Stimulated activated effector memory CD8-positive, alpha-beta T cell treated with anti-CD3 and anti-CD28 coated beads, Interleukin-12 subunit alpha, Interleukin-12 subunit beta, amount 100 ng/mL, for 72 hours (primary cell): ENCODE measurements around the gene SCAMP3.

Source experiments
- ATAC-seq: fragments of 150-1000 bp; cut with Tn5 transposase; 2 replicates; pipeline ENCODE4 v1.10.0; 2021
- DNase-seq, 2 donors: peaks; one replicate each; pipeline ENCODE4 v3.0.0; 2021 to 2022; ENCODE audit warnings: low spot score in 2 of 2
- H3K27ac Mint-ChIP-seq: one replicate; pipeline ENCODE4 v1.8.0; 2022; ENCODE audit warnings: mild to moderate bottlenecking, mixed read lengths
- H3K36me3 Mint-ChIP-seq: one replicate; pipeline ENCODE4 v1.8.0; 2022; ENCODE audit warnings: mild to moderate bottlenecking, mixed read lengths
- H3K4me1 Mint-ChIP-seq: one replicate; pipeline ENCODE4 v1.8.0; 2022; ENCODE audit warnings: mixed read lengths
- H3K4me3 Mint-ChIP-seq: one replicate; pipeline ENCODE4 v1.8.0; 2022; ENCODE audit warnings: mild to moderate bottlenecking, mixed read lengths
- H3K9me3 Mint-ChIP-seq: one replicate; pipeline ENCODE4 v1.8.0; 2022; ENCODE audit warnings: mixed read lengths

The SCAMP3 gene

GRCh38 chr1:155261852-155262673 is at the start of gene SCAMP3:
SCAMP3 (minus strand) TSS chr1:155262360; CDS start chr1:155262151, 209 bp downstream.
- ATAC-seq: peak; percentile 96
- DNase-seq: peak; percentile 65 to 94
- Mint-ChIP-seq H3K27ac (peak within 1 kb of the TSS; percentile 97), H3K9me3 (no peaks in the 10 kb centered on the region), H3K36me3 (peaks cover 100% of the 10 kb centered on the region), H3K4me1 (peaks cover 43% of the 10 kb centered on the region), H3K4me3 (peak within 1 kb of the TSS; percentile 99)

GRCh38 chr1:155309423-155310021 is 47.4 kb upstream of the SCAMP3 start:
- peaks cover 34% of the 10 kb centered on the region for H3K4me1 Mint-ChIP-seq

DNA sequence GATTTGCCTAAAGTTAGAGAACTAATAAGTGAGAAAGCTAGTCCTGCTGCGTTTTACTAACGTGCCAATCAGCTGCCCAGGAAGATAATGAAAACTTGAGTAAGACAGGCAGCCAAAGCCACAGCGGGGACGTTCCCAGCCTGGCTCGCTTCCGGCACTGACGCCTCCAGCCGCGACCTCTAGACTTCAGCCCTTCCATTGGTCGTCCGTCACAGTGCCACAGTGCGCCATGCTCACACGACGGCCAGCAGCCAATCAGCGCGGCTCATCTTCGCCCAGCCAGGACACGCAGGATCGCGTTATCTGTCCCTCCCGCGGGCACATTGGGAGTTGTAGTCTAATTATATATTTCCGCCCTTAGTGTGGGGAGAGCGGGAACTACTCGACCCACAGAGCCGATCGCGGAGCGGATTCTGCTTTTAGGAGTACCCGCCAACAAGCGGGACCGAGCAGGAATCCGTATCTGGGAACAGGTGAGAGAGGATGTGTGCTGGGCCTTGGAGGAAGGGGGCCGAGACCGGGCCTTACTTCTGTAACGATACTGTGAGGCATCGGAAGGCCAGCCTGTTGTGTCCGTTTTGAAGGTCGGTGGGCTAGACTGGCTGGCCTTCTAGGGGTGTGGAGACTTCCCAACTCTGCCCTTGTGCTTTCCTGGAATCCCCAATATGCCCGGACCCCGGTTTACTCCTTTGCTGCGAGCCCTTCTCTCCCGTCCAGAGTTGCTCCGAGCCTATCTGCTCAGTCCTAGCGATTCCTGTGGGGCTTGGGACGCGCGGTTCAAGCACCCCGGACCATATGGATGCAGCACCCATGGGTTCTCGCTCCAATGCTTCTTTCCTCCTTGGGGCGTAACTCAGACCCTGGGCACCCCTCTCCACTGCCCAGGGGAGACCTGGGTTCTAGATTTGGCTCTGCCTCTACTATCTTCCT is 46.6 kb upstream of the SCAMP3 start, which contains the start of gene FDPS:
TSS of gene FDPS (plus strand) at position 374 of the 930 bp plus-strand sequence. CDS start 924 bp downstream, outside the sequence.
- Mint-ChIP-seq H3K4me3 (peak within 1 kb of the TSS; percentile 96), H3K27ac (peak within 1 kb of the TSS; percentile 97), H3K9me3 (no peaks in the 10 kb centered on the region), H3K4me1 (peaks cover 34% of the 10 kb centered on the region), H3K36me3 (peaks cover 58% of the 10 kb centered on the region)
- DNase-seq (peak; percentile 81 to 96), ATAC-seq (peak; percentile 99)

More at GRCh38 chr1:155309423-155310021, 47.4 kb upstream of the SCAMP3 start:
- ATAC-seq (no peak), DNase-seq (no peak)
- H3K27ac Mint-ChIP-seq: peak overlapping the region; percentile 97
- H3K9me3 Mint-ChIP-seq: no peaks in the 10 kb centered on the region
- H3K4me3 Mint-ChIP-seq: peak overlapping the region; percentile 96
- peaks cover 66% of the 10 kb centered on the region for H3K36me3 Mint-ChIP-seq

GRCh38 chr1:155307247-155307740 is 45.1 kb upstream of the SCAMP3 start:
- ATAC-seq (no peak), DNase-seq (no peak)
- Mint-ChIP-seq H3K27ac (no peak overlapping the region), H3K36me3 (peaks cover 44% of the 10 kb centered on the region), H3K4me1 (peaks cover 25% of the 10 kb centered on the region), H3K9me3 (no peaks in the 10 kb centered on the region), H3K4me3 (peak overlapping the region; percentile 96)

DNA sequence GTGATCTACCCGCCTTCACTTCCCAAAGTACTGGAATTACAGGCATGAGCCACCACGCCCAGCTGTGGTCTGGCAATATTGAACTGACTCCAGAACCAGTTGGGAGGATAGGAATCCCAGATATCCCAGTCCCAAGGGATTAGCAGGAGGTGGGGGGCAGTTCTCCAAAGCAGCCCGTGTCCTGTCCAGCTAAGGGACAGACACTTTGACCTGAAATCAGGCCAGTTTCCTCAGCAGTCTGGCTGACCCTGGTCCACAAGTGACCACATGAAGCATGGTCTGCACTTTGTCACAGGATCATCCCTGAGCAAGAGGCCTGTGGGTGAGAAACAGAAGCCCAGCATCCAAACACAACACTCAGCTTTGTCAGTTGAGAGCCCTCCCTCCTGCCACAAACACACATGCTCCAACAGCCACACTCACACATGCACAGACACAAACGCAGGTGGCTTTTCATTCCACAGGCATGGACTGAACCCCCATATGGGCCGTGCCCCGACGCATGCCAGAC is 43.8 kb upstream of the SCAMP3 start:
- Mint-ChIP-seq H3K36me3 (peaks cover 30% of the 10 kb centered on the region), H3K4me3 (no peak overlapping the region), H3K4me1 (peaks cover 11% of the 10 kb centered on the region), H3K9me3 (no peaks in the 10 kb centered on the region), H3K27ac (peak overlapping the region; percentile 35)
- ATAC-seq: no peak
- no peak for DNase-seq

- no peak overlapping the region for H3K4me3 Mint-ChIP-seq
Measured at GRCh38 chr1:155304558-155305063, 42.5 kb upstream of the SCAMP3 start.

GRCh38 chr1:155301342-155301841 is 39.2 kb upstream of the SCAMP3 start, which contains the start of gene PKLR:
PKLR (minus strand) TSS chr1:155301438; CDS start chr1:155301395, 43 bp downstream.
- H3K4me1 Mint-ChIP-seq: no peaks in the 10 kb centered on the region
- ATAC-seq (no peak), DNase-seq (no peak)
- no peak within 1 kb of the TSS for H3K4me3 Mint-ChIP-seq
- no peaks in the 10 kb centered on the region for H3K36me3 Mint-ChIP-seq
- no peaks in the 10 kb centered on the region for H3K9me3 Mint-ChIP-seq
- H3K27ac Mint-ChIP-seq: no peak within 1 kb of the TSS

More at GRCh38 chr1:155304558-155305063, 42.5 kb upstream of the SCAMP3 start:
- ATAC-seq (no peak), DNase-seq (no peak)
- Mint-ChIP-seq H3K4me1 (peaks cover 3% of the 10 kb centered on the region), H3K27ac (peak overlapping the region; percentile 70), H3K9me3 (no peaks in the 10 kb centered on the region), H3K36me3 (peaks cover 17% of the 10 kb centered on the region)

DNA sequence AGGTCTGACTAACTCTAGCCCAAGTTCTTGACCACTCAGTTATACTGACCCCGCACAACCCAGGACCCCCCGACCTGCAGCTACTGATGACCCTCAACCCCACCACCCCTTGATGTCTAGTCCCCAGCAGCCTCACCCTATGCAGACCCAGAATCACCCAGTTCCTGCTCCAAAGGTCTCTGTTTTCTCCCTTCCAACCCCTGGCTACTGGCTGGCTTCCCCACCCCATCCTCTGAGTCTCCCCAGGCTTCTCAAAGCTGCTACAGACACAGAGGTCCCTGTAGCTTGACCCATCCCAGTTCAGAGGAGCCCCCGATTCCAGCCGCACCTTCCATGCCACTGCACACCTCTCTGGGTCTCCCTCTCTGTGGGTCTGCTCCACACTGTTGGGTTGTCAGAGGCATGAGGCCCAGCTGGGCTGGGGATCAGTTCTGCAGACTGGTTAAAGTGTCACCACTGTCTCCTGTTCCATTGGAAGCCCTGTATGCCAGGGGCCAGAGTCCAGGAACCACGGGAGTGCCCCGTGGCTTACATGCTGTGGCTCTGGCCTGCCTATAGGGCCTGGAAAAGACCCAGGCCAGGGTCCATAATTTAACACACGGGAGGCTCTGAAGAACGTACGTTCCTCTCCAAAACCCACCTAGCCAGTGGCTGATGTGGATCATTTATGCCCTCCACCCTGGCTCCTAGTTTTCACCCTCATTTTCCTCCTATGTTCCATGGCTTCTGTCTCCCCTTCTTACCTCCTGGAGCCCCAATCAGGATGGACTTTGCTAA is 38.6 kb upstream of the SCAMP3 start:
- no peaks in the 10 kb centered on the region for H3K36me3 Mint-ChIP-seq

GRCh38 chr1:155300024-155300423 is 37.9 kb upstream of the SCAMP3 start:
- Mint-ChIP-seq H3K4me1 (peaks cover under 1% of the 10 kb centered on the region), H3K9me3 (no peaks in the 10 kb centered on the region), H3K4me3 (no peak overlapping the region), H3K36me3 (no peaks in the 10 kb centered on the region), H3K27ac (no peak overlapping the region)
- ATAC-seq (no peak), DNase-seq (no peak)

More for the DNA sequence above, 38.6 kb upstream of the SCAMP3 start:
- Mint-ChIP-seq H3K27ac (no peak overlapping the region), H3K9me3 (no peaks in the 10 kb centered on the region), H3K4me1 (no peaks in the 10 kb centered on the region), H3K4me3 (no peak overlapping the region)
- no peak for ATAC-seq
- no peak for DNase-seq

DNA sequence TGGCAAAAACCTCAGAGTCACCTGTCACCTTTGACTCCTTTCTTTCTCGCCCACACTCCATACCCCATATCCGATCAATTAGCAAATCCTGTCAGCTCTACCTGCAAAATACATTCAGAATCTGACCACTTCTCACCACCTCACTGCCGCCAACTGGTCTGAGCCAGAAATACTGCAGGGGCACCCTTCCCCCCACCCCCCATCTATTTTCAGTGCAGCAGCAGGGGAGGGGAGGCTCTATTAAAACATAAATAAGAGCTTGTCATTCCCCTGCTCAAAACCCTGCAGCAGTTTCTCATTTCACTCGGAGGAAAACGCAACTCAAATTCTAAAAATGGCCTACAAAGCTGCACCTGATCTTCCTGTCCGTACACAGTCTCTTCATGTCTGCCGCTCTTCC is 35.2 kb upstream of the SCAMP3 start:
- no peak overlapping the region for H3K27ac Mint-ChIP-seq
- H3K36me3 Mint-ChIP-seq: no peaks in the 10 kb centered on the region

DNA sequence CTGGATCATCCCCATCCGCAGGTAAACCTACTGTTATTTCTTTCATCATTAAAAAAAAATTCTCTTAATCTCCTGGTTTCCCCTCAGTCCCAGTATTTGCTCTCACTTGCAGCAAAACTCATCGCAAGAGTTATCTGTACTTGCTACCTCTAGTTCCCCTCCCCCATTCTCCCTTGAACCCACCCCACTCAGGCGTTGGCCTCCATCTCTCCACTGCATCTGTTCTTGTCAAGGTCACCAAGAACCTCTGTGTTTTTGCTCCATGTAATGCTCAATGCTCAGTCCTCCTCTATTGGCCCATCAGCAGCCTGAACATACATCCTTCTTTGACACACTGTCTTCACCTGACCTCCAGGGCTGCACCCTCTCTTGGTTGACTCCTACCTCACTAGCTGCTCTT is 34.5 kb upstream of the SCAMP3 start:
- ATAC-seq (no peak), DNase-seq (no peak)
- no peak overlapping the region for H3K4me3 Mint-ChIP-seq

More for the DNA sequence above, 35.2 kb upstream of the SCAMP3 start:
- ATAC-seq: no peak
- Mint-ChIP-seq H3K9me3 (no peaks in the 10 kb centered on the region), H3K4me3 (no peak overlapping the region), H3K4me1 (peaks cover 6% of the 10 kb centered on the region)
- DNase-seq: no peak

DNA sequence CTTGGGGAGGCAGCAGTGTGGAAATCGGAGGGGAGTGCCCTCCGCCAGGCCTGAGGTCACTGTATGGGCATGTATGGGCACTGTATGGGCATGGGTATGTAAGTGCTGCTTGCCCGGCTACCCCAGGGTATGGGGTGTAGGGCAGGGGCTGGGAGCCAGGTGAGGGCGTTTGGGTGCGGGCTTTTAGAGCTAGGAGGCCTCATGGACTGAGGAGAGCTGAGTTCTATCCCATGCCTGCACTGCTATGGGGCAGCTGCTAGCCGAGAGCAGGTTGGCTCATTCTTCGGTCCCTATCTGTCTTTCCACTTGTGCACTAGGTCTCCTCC is 33.7 kb upstream of the SCAMP3 start:
- Mint-ChIP-seq H3K9me3 (no peaks in the 10 kb centered on the region), H3K27ac (no peak overlapping the region), H3K4me3 (no peak overlapping the region), H3K36me3 (no peaks in the 10 kb centered on the region), H3K4me1 (peaks cover 6% of the 10 kb centered on the region)
- DNase-seq (no peak), ATAC-seq (peak; percentile 19)

More for the DNA sequence above, 34.5 kb upstream of the SCAMP3 start:
- Mint-ChIP-seq H3K36me3 (no peaks in the 10 kb centered on the region), H3K9me3 (no peaks in the 10 kb centered on the region), H3K4me1 (peaks cover 6% of the 10 kb centered on the region), H3K27ac (no peak overlapping the region)

DNA sequence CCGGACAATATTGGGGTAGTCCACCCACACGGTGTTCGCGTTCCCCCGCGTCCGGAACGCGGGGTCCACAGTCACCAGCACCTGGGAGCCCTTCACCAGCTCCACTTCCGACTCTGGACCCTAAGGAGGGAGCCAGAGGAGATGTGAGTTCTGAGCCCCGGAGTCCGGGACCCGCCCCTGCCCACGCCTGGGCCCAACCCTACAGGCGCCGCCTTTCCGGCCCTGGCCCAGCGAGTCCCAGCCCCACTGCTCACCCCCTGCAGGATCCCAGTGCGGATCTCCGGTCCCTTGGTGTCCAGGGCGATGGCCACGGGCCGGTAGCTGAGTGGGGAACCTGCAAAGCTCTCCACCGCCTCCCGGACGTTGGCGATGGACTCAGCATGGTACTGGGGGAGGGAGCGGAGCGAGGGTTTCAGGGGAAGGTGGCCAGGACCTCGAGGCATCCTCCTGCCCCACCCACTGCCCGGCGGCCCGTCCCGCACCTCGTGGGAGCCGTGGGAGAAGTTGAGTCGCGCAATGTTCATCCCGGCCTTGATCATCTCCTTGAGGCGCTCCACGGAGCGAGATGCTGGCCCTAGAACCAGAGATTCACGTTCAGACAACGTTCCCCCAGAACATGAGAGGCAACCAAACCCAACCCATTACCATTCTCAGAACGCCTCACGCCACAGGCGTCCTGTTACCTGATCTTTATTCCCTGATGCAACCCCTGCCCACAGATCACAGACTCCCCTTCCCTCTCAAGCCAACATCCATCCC is 33.2 kb upstream of the SCAMP3 start:
- Mint-ChIP-seq H3K4me1 (peaks cover 6% of the 10 kb centered on the region), H3K27ac (no peak overlapping the region), H3K9me3 (no peaks in the 10 kb centered on the region), H3K36me3 (no peaks in the 10 kb centered on the region), H3K4me3 (peak overlapping the region; percentile 32)
- DNase-seq: no peak
- peak; percentile 54 for ATAC-seq
